NT2/D1 (cell line): ENCODE measurements around the gene CRISPLD2.

Experiments used
- DNase-seq: peaks from one replicate; pipeline ENCODE4 v3.0.0-alpha.2; 2011; ENCODE audit warnings: low read depth, low spot score
- H3K27me3 ChIP-seq: 2 replicates; pipeline ENCODE4 v1.6.0; 2011; ENCODE audit warnings: mild to moderate bottlenecking; ENCODE audit not compliant: insufficient read length, insufficient read depth
- H3K36me3 ChIP-seq: 2 replicates; pipeline ENCODE4 v1.6.1; 2011; ENCODE audit warnings: mild to moderate bottlenecking, low read length, mixed read lengths; ENCODE audit not compliant: insufficient read depth, insufficient read length
- H3K4me1 ChIP-seq: 2 replicates; pipeline ENCODE4 v1.5.1; 2011; ENCODE audit not compliant: insufficient read depth, insufficient read length
- H3K4me3 ChIP-seq: 2 replicates; pipeline ENCODE4 v1.5.1; 2011; ENCODE audit warnings: low read depth; ENCODE audit not compliant: insufficient read length
- H3K9ac ChIP-seq: 2 replicates; pipeline ENCODE4 v1.6.0; 2011; ENCODE audit warnings: low read depth; ENCODE audit not compliant: insufficient read length
- H3K9me3 ChIP-seq: 2 replicates; pipeline ENCODE4 v1.5.1; 2011; ENCODE audit warnings: mild to moderate bottlenecking, low read length; ENCODE audit not compliant: insufficient read depth
- SUZ12 ChIP-seq: IDR thresholded peaks from 2 replicates; pipeline ENCODE4 v1.6.1; 2011; ENCODE audit not compliant: insufficient read length, insufficient read depth; ENCODE audit errors: extremely low read depth
- YY1 ChIP-seq: IDR thresholded peaks from 2 replicates; pipeline ENCODE4 v1.6.1; 2011; ENCODE audit not compliant: insufficient read length, insufficient read depth
- ZNF274 ChIP-seq: IDR thresholded peaks from 2 replicates; pipeline ENCODE4 v1.6.1; 2011; ENCODE audit warnings: mild to moderate bottlenecking, low read depth, low read length

CRISPLD2 gene

GRCh38 chr16:84927621-84928591 is 108.1 kb downstream of the CRISPLD2 start:
- no peak overlapping the region for H3K9ac ChIP-seq
- DNase-seq = no peak
- H3K36me3 ChIP-seq = no peaks in the 10 kb centered on the region
- H3K4me1 ChIP-seq = peaks cover 15% of the 10 kb centered on the region
- TF ChIP-seq SUZ12 = no peak
- no peak for TF ChIP-seq YY1
- no peak for TF ChIP-seq ZNF274
- no peaks in the 10 kb centered on the region for H3K9me3 ChIP-seq
- no peak overlapping the region for H3K4me3 ChIP-seq
- no peaks in the 10 kb centered on the region for H3K27me3 ChIP-seq

GRCh38 chr16:84928679-84929420 is 109.1 kb downstream of the CRISPLD2 start:
- no peak for DNase-seq
- no peak for TF ChIP-seq ZNF274
- TF ChIP-seq YY1 = no peak
- TF ChIP-seq SUZ12 = no peak
- H3K36me3 ChIP-seq = no peaks in the 10 kb centered on the region
- H3K9ac ChIP-seq = no peak overlapping the region
- H3K4me3 ChIP-seq = no peak overlapping the region
- no peaks in the 10 kb centered on the region for H3K9me3 ChIP-seq
- no peaks in the 10 kb centered on the region for H3K27me3 ChIP-seq
- peaks cover 13% of the 10 kb centered on the region for H3K4me1 ChIP-seq

- no peaks in the 10 kb centered on the region for H3K36me3 ChIP-seq
- no peak overlapping the region for H3K4me3 ChIP-seq
- peaks cover 13% of the 10 kb centered on the region for H3K4me1 ChIP-seq
- H3K27me3 ChIP-seq = no peaks in the 10 kb centered on the region
- no peak for TF ChIP-seq SUZ12
- TF ChIP-seq ZNF274 = no peak
- no peak for TF ChIP-seq YY1
- DNase-seq = no peak
- H3K9ac ChIP-seq = peak overlapping the region; percentile 14
- no peaks in the 10 kb centered on the region for H3K9me3 ChIP-seq
Observed at GRCh38 chr16:84929421-84930297, 109.9 kb downstream of the CRISPLD2 start.

GRCh38 chr16:84930298-84931106 is 110.7 kb downstream of the CRISPLD2 start:
- no peaks in the 10 kb centered on the region for H3K27me3 ChIP-seq
- peaks cover 13% of the 10 kb centered on the region for H3K4me1 ChIP-seq
- no peak for DNase-seq
- TF ChIP-seq YY1 (no peak), ZNF274 (no peak), SUZ12 (no peak)
- H3K4me3 ChIP-seq = no peak overlapping the region
- H3K9me3 ChIP-seq = no peaks in the 10 kb centered on the region
- no peak overlapping the region for H3K9ac ChIP-seq
- H3K36me3 ChIP-seq = no peaks in the 10 kb centered on the region

GRCh38 chr16:84931107-84931494 is 111.3 kb downstream of the CRISPLD2 start:
- Histone ChIP-seq H3K9me3 (no peaks in the 10 kb centered on the region), H3K27me3 (no peaks in the 10 kb centered on the region), H3K9ac (no peak overlapping the region), H3K4me1 (peaks cover 9% of the 10 kb centered on the region), H3K36me3 (no peaks in the 10 kb centered on the region), H3K4me3 (no peak overlapping the region)
- DNase-seq = no peak
- no peak for TF ChIP-seq YY1
- TF ChIP-seq ZNF274 = no peak
- TF ChIP-seq SUZ12 = no peak

GRCh38 chr16:84931506-84931905 is 111.7 kb downstream of the CRISPLD2 start:
- no peak for TF ChIP-seq ZNF274
- no peak for TF ChIP-seq YY1
- TF ChIP-seq SUZ12 = no peak
- Histone ChIP-seq H3K4me3 (no peak overlapping the region), H3K9me3 (no peaks in the 10 kb centered on the region), H3K27me3 (no peaks in the 10 kb centered on the region), H3K36me3 (no peaks in the 10 kb centered on the region), H3K4me1 (peaks cover 9% of the 10 kb centered on the region), H3K9ac (no peak overlapping the region)
- DNase-seq = no peak
